Measurements from ENCODE around the gene SKIDA1.

SKIDA1 gene

GRCh38 chr10:21527598-21528235 lies 2.2 kb upstream of the SKIDA1 start (continued):
- TF ChIP-seq SETDB1 (IDR thresholded peaks at IDR 0.05; ENCODE audit: insufficient read length, low read length) (no peak), ZNF19 (tag by site-specific recombination; IDR thresholded peaks at IDR 0.05; ENCODE audit: low read depth) (no peak), ZFP69B (tag by site-specific recombination; IDR thresholded peaks at IDR 0.05) (no peak), ZXDB (tag by site-specific recombination; IDR thresholded peaks at IDR 0.05) (peak; percentile 18; the same call in 1 of the 2 replicates), ZBTB8A (tag by site-specific recombination; IDR thresholded peaks at IDR 0.05) (peak; percentile 51), ZSCAN30 (tag by site-specific recombination; IDR thresholded peaks at IDR 0.05) (no peak), ZNF26 (tag by site-specific recombination; IDR thresholded peaks at IDR 0.05) (no peak)

GRCh38 chr10:21526860-21527597 lies 1.5 kb upstream of the SKIDA1 start:
- ChIA-PET POLR2A (interaction anchor here (1.3 to 3.5 kb wide), 4 partner anchors 9 to 204 kb away, joined by 3 to 33 read pairs (median 19); no protein-coding TSS in a partner anchor), CTCF (interaction anchor here (0.6 kb wide), 1 partner anchor 454 kb away, joined by 3 read pairs; no protein-coding TSS in a partner anchor)
- Histone ChIP-seq H3K4me3 (ENCODE audit: low read depth, low read length) (peak overlapping the region; percentile 58), H3K9me3 (ENCODE audit: control insufficient read depth, insufficient read depth, low read depth, low read length) (no peaks in the 10 kb centered on the region), H3K36me3 (ENCODE audit: control insufficient read depth in 2 of 2, insufficient read depth in 1 of 2, low read length in 2 of 2) (no peaks in the 10 kb centered on the region), H3K4me1 (ENCODE audit: control insufficient read depth, insufficient read depth, low read length) (peaks cover 23% of the 10 kb centered on the region), H3K27ac (ENCODE audit: extremely low read depth, low read depth, low read length) (peak overlapping the region; percentile 98)
- TF ChIP-seq EGR2 (tag by site-specific recombination; IDR thresholded peaks at IDR 0.05; ENCODE audit: low read depth) = peak; percentile 46; the same call in 1 of the 2 replicates
- peak; percentile 96 for TF ChIP-seq ZNF394 (tag by site-specific recombination; IDR thresholded peaks at IDR 0.05; ENCODE audit: borderline replicate concordance)
- TF ChIP-seq SP3 (tag by site-specific recombination; IDR thresholded peaks at IDR 0.05) = peak; percentile 58
- peak; percentile 46 for TF ChIP-seq ZXDB (tag by site-specific recombination; IDR thresholded peaks at IDR 0.05)
- TF ChIP-seq ZNF362 (tag by site-specific recombination; IDR thresholded peaks at IDR 0.05) = no peak
- TF ChIP-seq ZNF112 (tag by site-specific recombination; IDR thresholded peaks at IDR 0.05) = no peak
- peak; percentile 29 for TF ChIP-seq ZNF692 (tag by site-specific recombination; IDR thresholded peaks at IDR 0.05)
- TF ChIP-seq REPIN1 (tag by site-specific recombination; IDR thresholded peaks at IDR 0.05; ENCODE audit: low read depth) = no peak
- no peak for TF ChIP-seq ZSCAN23 (tag by site-specific recombination; IDR thresholded peaks at IDR 0.05)
- TF ChIP-seq ZNF473 (tag by site-specific recombination; IDR thresholded peaks at IDR 0.05) = no peak
- TF ChIP-seq ZBTB8A (tag by site-specific recombination; IDR thresholded peaks at IDR 0.05) = peak; percentile 93
- 0 out of 2 replicates have a peak, but pooled peaks have one; percentile 12 for TF ChIP-seq SP7 (tag by site-specific recombination; IDR thresholded peaks at IDR 0.05)
- TF ChIP-seq PATZ1 (tag by site-specific recombination; IDR thresholded peaks at IDR 0.05) = peak; percentile 83
- peak; percentile 80 for TF ChIP-seq ZNF600 (tag by site-specific recombination; IDR thresholded peaks at IDR 0.05)
- peak; percentile 94 for TF ChIP-seq GLIS2 (tag by site-specific recombination; IDR thresholded peaks at IDR 0.05)
- TF ChIP-seq KLF10 (tag by site-specific recombination; IDR thresholded peaks at IDR 0.05) = peak; percentile 68
- TF ChIP-seq ZSCAN5A (tag by site-specific recombination; IDR thresholded peaks at IDR 0.05) = 0 out of 2 replicates have a peak, but pooled peaks have one; percentile 57
- TF ChIP-seq KLF16 (tag by site-specific recombination; IDR thresholded peaks at IDR 0.05) = peak; percentile 89; the same call in 1 of the 2 replicates
- TF ChIP-seq KLF1 (tag by site-specific recombination; IDR thresholded peaks at IDR 0.05) = peak; percentile 56
- peak; percentile 69 for TF ChIP-seq ZBTB26 (tag by site-specific recombination; optimal IDR thresholded peaks at IDR 0.05)
- peak; percentile 81; the same call in 1 of the 2 replicates for TF ChIP-seq ZNF10 (tag by site-specific recombination; IDR thresholded peaks at IDR 0.05)
